HCT116 (cell line): ENCODE measurements around the gene SCN4B.

ENCODE experiments used
- CBX3 ChIP-seq: IDR thresholded peaks from 2 replicates; pipeline ENCODE4 v1.6.1; 2012; ENCODE audit warnings: low read depth
- EZH2phosphoT487 ChIP-seq: fragments of 200-600 bp; IDR thresholded peaks from 2 replicates; pipeline ENCODE4 v1.6.1; 2018; ENCODE audit warnings: antibody characterized with exemption, borderline replicate concordance
- JUND ChIP-seq: IDR thresholded peaks from 2 replicates; pipeline ENCODE4 v1.6.1; 2012
- POLR2A ChIP-seq: IDR thresholded peaks from 2 replicates; pipeline ENCODE4 v1.7.0; 2011; ENCODE audit warnings: borderline replicate concordance; ENCODE audit not compliant: insufficient read depth, insufficient read length; ENCODE audit errors: extremely low read depth
- SIN3A ChIP-seq: IDR thresholded peaks from 2 replicates; pipeline ENCODE4 v1.6.1; 2012; ENCODE audit warnings: low read depth
- YY1 ChIP-seq: IDR thresholded peaks from 2 replicates; pipeline ENCODE4 v1.6.1; 2011; ENCODE audit warnings: low read length, low read depth, moderate library complexity, mild to moderate bottlenecking; ENCODE audit not compliant: insufficient replicate concordance; ENCODE audit errors: extremely low read depth
- ZFX ChIP-seq: fragments of 450-650 bp; IDR thresholded peaks from 2 replicates; pipeline ENCODE4 v1.6.1; 2017
- ZNF274 ChIP-seq: fragments of 200-500 bp; sonication (Bioruptor generic); IDR thresholded peaks from 2 replicates; pipeline ENCODE4 v1.6.1; 2014; ENCODE audit warnings: mild to moderate bottlenecking, low read depth, low read length, inconsistent platforms
- TF ChIP-seq, protein P1 (sequence below), 3 experiments: fragments of 200-600 bp in 1 of 3; sonication (generic) in 1 of 3; IDR thresholded peaks in 2 of 3; conservative IDR thresholded peaks in 1 of 3; 2 replicates each; pipeline ENCODE4 v1.5.1; 2012 to 2017; ENCODE audit warnings: low read depth in 2 of 3, low read length in 2 of 3, antibody characterized with exemption in 1 of 3, borderline replicate concordance in 1 of 3, control low read depth in 1 of 3, mild to moderate bottlenecking in 1 of 3, mixed read lengths in 1 of 3, mixed run types in 1 of 3, moderate library complexity in 1 of 3; ENCODE audit not compliant: insufficient read depth in 1 of 3

DNA sequence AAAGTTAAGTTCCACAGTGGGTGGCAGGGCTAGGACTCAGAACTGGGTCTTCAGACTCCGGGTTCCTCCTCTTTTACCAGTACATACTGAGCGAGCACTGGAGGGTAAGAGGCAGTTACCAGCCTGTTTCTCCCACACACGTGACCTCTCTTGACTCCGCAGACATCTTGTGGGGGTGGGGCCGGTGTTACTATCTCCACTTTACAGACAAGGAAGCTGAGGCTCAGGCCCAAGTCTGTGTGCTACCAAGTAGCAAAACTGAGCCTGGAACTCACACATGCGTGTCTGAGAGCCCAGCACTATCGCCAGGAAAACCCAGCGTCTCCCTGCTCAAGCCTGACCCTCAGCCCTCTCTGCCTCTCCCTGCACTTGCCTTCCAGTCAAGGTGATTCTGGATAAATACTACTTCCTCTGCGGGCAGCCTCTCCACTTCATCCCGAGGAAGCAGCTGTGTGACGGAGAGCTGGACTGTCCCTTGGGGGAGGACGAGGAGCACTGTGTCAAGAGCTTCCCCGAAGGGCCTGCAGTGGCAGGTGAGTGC is 49.8 kb downstream of the SCN4B start:
- TF ChIP-seq, protein P1, sequence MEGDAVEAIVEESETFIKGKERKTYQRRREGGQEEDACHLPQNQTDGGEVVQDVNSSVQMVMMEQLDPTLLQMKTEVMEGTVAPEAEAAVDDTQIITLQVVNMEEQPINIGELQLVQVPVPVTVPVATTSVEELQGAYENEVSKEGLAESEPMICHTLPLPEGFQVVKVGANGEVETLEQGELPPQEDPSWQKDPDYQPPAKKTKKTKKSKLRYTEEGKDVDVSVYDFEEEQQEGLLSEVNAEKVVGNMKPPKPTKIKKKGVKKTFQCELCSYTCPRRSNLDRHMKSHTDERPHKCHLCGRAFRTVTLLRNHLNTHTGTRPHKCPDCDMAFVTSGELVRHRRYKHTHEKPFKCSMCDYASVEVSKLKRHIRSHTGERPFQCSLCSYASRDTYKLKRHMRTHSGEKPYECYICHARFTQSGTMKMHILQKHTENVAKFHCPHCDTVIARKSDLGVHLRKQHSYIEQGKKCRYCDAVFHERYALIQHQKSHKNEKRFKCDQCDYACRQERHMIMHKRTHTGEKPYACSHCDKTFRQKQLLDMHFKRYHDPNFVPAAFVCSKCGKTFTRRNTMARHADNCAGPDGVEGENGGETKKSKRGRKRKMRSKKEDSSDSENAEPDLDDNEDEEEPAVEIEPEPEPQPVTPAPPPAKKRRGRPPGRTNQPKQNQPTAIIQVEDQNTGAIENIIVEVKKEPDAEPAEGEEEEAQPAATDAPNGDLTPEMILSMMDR (IDR thresholded peaks at IDR 0.05 in 2 of 3, conservative IDR thresholded peaks at IDR 0.05 in 1 of 3; ENCODE audit: borderline replicate concordance in 1 of 3, insufficient read depth in 1 of 3, low read depth in 2 of 3, low read length in 2 of 3): no peak
- TF ChIP-seq ZNF274 (no peak), YY1 (no peak), SIN3A (no peak), JUND (no peak), ZFX (no peak), POLR2A (no peak), EZH2phosphoT487 (no peak), CBX3 (no peak)
